GM18951 (cell line): Measurements from ENCODE around the gene DUSP22.

ENCODE experiments used
- POLR2A ChIP-seq: IDR thresholded peaks from 4 replicates; pipeline ENCODE4 v1.6.1; 2011; ENCODE audit warnings: mild to moderate bottlenecking; ENCODE audit not compliant: insufficient read length, insufficient read depth; ENCODE audit errors: extremely low read depth
- in situ Hi-C: fragments of 300-500 bp; cut with MboI; formaldehyde crosslinking; loops from one replicate; pipeline ENCODE4 v1.12.0; 2022; ENCODE audit warnings: low sequenced_read_pairs, mixed read lengths, inconsistent platforms; ENCODE audit not compliant: unreplicated experiment

DUSP22 gene

DNA sequence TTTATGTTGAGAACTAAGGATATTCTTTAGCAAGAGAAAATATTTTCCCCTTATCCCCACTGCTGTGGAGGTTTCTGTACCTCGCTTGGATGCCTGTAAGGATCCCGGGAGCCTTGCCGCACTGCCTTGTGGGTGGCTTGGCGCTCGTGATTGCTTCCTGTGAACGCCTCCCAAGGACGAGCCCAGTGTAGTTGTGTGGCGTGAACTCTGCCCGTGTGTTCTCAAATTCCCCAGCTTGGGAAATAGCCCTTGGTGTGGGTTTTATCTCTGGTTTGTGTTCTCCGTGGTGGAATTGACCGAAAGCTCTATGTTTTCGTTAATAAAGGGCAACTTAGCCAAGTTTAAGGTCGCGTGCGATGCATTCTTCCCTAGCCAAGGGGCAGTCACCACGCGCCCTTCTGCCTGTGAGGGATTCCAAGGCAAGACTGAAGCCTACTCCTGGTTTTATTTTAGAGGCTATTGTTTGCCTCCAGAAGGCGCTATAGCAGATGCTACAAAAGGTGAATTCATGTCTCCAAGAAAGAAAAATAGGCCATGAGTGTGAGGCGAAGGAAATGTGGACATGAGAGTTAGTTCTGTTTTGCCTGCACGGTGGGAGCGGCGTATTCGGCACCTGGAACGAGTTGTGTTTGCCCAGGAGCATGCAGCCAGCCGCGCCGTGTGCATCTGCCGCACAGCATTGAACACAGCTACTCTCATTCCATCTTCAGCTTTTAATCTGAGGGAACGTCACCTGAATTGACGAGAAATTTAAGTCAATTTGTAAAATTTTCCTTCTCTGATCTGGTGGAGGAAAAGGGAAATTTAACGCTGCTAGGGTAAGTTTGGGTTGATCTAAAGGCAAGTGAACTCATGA lies 59.0 kb downstream of the DUSP22 start:
- TF ChIP-seq POLR2A: no peak
- in situ Hi-C loops: no loop called here

DNA sequence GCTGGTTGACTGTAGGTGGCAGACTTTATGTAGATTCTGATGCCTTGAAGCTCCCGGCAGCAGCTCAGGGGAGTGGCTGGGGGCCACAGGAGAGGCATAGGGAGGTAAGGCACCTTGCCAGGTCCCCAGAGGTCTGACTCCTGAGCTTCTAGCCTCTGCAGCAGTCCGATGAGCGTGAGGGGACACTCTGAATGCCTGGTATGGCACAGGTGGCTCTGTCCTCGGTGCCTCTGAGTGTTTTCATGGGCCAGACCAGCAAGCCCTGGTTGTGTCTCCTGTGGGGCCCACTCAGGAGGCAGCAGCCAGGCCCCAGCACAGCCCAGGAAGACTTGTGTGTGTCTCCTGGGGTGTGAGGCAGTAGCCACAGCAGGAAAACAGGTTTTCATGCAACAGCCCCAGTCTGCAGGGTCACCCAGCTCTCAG lies 59.6 kb downstream of the DUSP22 start:
- TF ChIP-seq POLR2A: no peak
- in situ Hi-C loops: no loop called here

DNA sequence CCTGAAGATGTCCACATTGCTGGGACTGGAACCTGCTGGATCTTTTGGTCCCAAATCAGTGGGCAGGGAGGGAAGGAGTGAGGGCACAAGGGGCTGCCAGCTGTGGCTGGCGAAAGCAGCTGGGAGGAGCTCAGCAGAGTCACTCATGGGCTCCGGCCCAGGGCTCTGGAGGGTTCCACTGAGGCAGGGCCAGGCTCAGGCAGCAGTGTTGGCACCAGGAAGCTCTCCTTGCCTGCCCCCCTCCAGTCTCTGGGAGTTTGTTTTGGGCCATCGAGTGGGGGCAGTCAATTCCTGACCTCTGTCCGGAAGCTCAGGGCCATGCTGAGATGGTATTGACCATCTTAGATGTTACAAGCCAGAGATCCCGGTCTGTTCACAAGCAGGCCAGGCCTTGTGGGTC lies 60.2 kb downstream of the DUSP22 start:
- no peak for TF ChIP-seq POLR2A
- in situ Hi-C loops: no loop called here

- in situ Hi-C loops: no loop called here
- no peak for TF ChIP-seq POLR2A
Observed at GRCh38 chr6:352896-353470, 60.7 kb downstream of the DUSP22 start.

GRCh38 chr6:353642-354614 lies 61.6 kb downstream of the DUSP22 start:
- in situ Hi-C loops: no loop called here

GRCh38 chr6:354631-355280 lies 62.5 kb downstream of the DUSP22 start:
- TF ChIP-seq POLR2A: no peak
- in situ Hi-C loops: no loop called here

More at GRCh38 chr6:353642-354614, 61.6 kb downstream of the DUSP22 start:
- TF ChIP-seq POLR2A: no peak

DNA sequence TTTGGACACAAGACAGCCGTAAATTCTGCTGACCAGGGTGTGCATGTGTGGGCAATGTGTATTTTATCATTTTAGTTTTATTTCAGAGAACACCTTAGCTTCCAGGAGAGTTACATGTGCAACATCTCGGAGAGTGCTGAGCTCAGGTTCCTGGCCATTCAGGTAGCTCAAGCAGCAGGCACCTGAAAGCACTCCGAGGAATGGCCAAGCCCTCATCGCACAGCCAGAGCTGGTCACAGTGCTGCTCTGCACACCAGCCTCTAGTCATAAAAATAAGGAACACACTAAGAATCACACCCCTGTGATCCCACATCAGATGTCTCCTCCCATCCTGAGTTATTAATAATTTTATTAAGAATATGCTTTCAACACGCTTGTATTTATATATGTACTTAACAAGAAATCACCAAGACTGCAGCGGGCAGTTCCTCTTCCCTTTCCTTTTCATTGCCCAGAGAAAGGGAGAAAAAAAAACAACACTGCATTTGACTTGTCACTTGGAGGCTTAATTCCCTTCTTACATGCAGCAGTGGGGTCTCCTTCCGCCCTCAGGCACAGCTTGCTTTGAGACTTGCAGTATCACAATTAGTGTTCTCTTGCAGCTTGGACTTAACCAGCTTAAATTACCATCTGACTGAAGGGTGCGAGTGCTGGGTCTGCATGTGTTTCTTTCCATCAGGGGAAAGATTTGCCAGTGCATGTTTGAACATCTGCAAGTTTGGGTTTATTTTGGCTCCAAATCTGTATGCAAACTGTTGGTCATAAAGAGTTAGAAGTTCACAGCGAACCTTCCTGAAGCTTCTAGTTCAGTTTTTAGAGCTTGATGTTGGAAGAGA lies 63.3 kb downstream of the DUSP22 start:
- TF ChIP-seq POLR2A: no peak
- in situ Hi-C loops: no loop called here

DNA sequence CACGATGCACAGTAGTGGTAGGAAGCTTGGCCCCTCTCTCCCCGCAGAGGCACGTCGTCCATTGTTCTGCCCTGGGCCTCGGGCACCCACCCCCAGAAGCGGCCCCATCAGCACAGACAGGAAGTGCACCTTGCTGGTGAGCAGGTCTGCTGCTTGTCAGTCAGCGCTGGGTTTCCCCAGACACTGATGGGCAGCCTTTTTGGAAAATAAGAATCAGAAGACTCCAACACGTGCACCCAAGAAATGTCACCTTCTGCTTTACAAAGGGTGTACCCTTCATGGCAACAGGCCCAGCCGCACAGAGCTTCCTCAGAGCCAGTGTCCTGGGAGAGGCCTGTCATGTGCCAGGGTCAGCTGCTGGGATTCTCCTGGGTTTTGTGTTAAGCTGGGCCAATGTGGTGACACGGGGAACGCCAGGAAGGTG lies 64.6 kb downstream of the DUSP22 start:
- in situ Hi-C loops: no loop called here
- TF ChIP-seq POLR2A: no peak

GRCh38 chr6:357261-357790 lies 65.0 kb downstream of the DUSP22 start:
- no peak for TF ChIP-seq POLR2A
- in situ Hi-C loops: no loop called here

- no peak for TF ChIP-seq POLR2A
- in situ Hi-C loops: no loop called here
Observed at GRCh38 chr6:357791-358341, 65.6 kb downstream of the DUSP22 start.

DNA sequence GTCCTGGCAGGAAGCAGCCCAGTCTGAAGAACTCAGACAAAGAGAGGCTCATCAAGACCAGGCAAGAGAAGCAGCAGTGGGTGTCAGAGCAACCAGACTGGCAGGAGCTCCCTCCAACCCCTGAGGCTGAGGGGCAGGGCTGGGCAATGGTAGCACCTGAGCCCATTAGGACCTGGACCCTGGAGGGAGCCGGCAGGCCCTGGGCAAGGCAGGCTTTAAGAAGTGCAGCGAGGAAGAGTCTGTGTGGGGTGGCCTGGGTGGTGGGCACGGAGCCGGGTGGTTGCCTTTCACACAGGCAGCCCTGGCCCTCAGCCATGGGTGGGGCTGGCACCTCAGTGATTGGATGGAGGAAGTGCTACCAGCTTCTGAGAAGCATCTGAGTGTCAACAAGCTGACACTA lies 66.1 kb downstream of the DUSP22 start:
- in situ Hi-C loops: no loop called here
- TF ChIP-seq POLR2A: no peak
